WTC11 (cell line): ENCODE data around the gene NDUFS4.

Experiments used
- CREB1 ChIP-seq: sonication (generic); formaldehyde crosslinking; IDR thresholded peaks from 2 replicates; pipeline ENCODE4 v1.8.0; 2023; ENCODE audit warnings: mild to moderate bottlenecking, missing genetic modification reagents
- FOXK1 ChIP-seq: sonication (generic); formaldehyde crosslinking; IDR thresholded peaks from 2 replicates; pipeline ENCODE4 v1.8.0; 2022; ENCODE audit warnings: mild to moderate bottlenecking, moderate library complexity, missing genetic modification reagents
- MYBL2 ChIP-seq: sonication (generic); formaldehyde crosslinking; IDR thresholded peaks from 2 replicates; pipeline ENCODE4 v1.8.1; 2023; ENCODE audit warnings: mild to moderate bottlenecking, moderate library complexity, missing genetic modification reagents
- NFE2L1 ChIP-seq: sonication (generic); formaldehyde crosslinking; IDR thresholded peaks from 2 replicates; pipeline ENCODE4 v1.8.1; 2023; ENCODE audit warnings: missing genetic modification reagents
- TCF7 ChIP-seq: sonication (generic); formaldehyde crosslinking; IDR thresholded peaks from 2 replicates; pipeline ENCODE4 v1.8.0; 2022; ENCODE audit warnings: mild to moderate bottlenecking, low read depth, missing genetic modification reagents, moderate library complexity
- TEAD4 ChIP-seq: sonication (generic); formaldehyde crosslinking; IDR thresholded peaks from 2 replicates; pipeline ENCODE4 v1.8.0; 2022; ENCODE audit warnings: mild to moderate bottlenecking, missing genetic modification reagents
- ZNF121 ChIP-seq: sonication (generic); formaldehyde crosslinking; IDR thresholded peaks from 2 replicates; pipeline ENCODE4 v1.8.0; 2023; ENCODE audit warnings: missing genetic modification reagents
- ZNF317 ChIP-seq: sonication (generic); formaldehyde crosslinking; IDR thresholded peaks from 2 replicates; pipeline ENCODE4 v1.8.1; 2023; ENCODE audit warnings: low read depth, mild to moderate bottlenecking, moderate library complexity, missing genetic modification reagents, borderline replicate concordance
- ZNF396 ChIP-seq: fragments of 250-450 bp; sonication (Bioruptor Pico); IDR thresholded peaks from 2 replicates; pipeline ENCODE4 v1.8.0; 2021; ENCODE audit warnings: mild to moderate bottlenecking, moderate library complexity, borderline replicate concordance
- ZNF423 ChIP-seq: fragments of 250-450 bp; sonication (Bioruptor Pico); IDR thresholded peaks from 2 replicates; pipeline ENCODE4 v2.1.2; 2022; ENCODE audit warnings: mild to moderate bottlenecking, moderate library complexity
- TF ChIP-seq, protein P1 (sequence below): fragments of 200-600 bp; IDR thresholded peaks from 2 replicates; pipeline ENCODE4 v1.8.0; 2022; ENCODE audit warnings: antibody characterized with exemption
- TF ChIP-seq, protein P2 (sequence below): sonication (generic); formaldehyde crosslinking; IDR thresholded peaks from 2 replicates; pipeline ENCODE4 v1.8.0; 2022; ENCODE audit warnings: mild to moderate bottlenecking, missing genetic modification reagents
- TF ChIP-seq, protein P3 (sequence below): sonication (generic); formaldehyde crosslinking; IDR thresholded peaks from 2 replicates; pipeline ENCODE4 v1.8.1; 2023; ENCODE audit warnings: mild to moderate bottlenecking, missing genetic modification reagents
- TF ChIP-seq, protein P4 (sequence below): sonication (generic); formaldehyde crosslinking; IDR thresholded peaks from 2 replicates; pipeline ENCODE4 v1.8.1; 2022; ENCODE audit warnings: low read depth, missing genetic modification reagents, borderline replicate concordance

DNA sequence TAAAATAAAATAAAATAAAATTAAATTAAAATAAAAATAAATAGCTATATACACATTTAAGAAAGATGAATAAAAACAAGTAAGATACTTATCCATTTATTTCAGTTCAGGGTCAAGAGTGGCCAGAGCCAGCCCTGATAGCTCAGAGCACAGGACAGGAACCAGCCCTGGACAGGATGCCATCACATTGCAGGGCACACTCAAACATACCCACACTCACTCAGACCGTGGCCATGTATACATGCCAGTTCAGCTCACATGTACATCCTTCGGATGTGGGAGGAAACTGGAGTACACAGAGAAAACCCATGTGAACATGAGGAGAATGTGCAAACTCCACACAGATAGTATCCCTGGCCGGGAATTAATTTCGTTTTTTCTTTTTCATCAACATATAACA is 21.8 kb downstream of the NDUFS4 start:
- TF ChIP-seq TEAD4 (CRISPR knock-in tag) (no peak), NFE2L1 (no peak), TCF7 (CRISPR knock-in tag) (no peak), ZNF317 (CRISPR knock-in tag) (no peak), FOXK1 (CRISPR knock-in tag) (no peak), ZNF423 (no peak), ZNF396 (CRISPR knock-in tag) (no peak), MYBL2 (CRISPR knock-in tag) (no peak), ZNF121 (no peak), CREB1 (CRISPR knock-in tag) (no peak)
- TF ChIP-seq, protein P1, sequence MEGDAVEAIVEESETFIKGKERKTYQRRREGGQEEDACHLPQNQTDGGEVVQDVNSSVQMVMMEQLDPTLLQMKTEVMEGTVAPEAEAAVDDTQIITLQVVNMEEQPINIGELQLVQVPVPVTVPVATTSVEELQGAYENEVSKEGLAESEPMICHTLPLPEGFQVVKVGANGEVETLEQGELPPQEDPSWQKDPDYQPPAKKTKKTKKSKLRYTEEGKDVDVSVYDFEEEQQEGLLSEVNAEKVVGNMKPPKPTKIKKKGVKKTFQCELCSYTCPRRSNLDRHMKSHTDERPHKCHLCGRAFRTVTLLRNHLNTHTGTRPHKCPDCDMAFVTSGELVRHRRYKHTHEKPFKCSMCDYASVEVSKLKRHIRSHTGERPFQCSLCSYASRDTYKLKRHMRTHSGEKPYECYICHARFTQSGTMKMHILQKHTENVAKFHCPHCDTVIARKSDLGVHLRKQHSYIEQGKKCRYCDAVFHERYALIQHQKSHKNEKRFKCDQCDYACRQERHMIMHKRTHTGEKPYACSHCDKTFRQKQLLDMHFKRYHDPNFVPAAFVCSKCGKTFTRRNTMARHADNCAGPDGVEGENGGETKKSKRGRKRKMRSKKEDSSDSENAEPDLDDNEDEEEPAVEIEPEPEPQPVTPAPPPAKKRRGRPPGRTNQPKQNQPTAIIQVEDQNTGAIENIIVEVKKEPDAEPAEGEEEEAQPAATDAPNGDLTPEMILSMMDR = no peak
- TF ChIP-seq, protein P2, sequence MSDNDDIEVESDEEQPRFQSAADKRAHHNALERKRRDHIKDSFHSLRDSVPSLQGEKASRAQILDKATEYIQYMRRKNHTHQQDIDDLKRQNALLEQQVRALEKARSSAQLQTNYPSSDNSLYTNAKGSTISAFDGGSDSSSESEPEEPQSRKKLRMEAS (CRISPR knock-in tag) = no peak
- TF ChIP-seq, protein P3, sequence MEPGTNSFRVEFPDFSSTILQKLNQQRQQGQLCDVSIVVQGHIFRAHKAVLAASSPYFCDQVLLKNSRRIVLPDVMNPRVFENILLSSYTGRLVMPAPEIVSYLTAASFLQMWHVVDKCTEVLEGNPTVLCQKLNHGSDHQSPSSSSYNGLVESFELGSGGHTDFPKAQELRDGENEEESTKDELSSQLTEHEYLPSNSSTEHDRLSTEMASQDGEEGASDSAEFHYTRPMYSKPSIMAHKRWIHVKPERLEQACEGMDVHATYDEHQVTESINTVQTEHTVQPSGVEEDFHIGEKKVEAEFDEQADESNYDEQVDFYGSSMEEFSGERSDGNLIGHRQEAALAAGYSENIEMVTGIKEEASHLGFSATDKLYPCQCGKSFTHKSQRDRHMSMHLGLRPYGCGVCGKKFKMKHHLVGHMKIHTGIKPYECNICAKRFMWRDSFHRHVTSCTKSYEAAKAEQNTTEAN (CRISPR knock-in tag) = no peak
- TF ChIP-seq, protein P4, sequence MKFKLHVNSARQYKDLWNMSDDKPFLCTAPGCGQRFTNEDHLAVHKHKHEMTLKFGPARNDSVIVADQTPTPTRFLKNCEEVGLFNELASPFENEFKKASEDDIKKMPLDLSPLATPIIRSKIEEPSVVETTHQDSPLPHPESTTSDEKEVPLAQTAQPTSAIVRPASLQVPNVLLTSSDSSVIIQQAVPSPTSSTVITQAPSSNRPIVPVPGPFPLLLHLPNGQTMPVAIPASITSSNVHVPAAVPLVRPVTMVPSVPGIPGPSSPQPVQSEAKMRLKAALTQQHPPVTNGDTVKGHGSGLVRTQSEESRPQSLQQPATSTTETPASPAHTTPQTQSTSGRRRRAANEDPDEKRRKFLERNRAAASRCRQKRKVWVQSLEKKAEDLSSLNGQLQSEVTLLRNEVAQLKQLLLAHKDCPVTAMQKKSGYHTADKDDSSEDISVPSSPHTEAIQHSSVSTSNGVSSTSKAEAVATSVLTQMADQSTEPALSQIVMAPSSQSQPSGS (CRISPR knock-in tag) = no peak
